HEK293 (cell line): Measurements from ENCODE around the gene WNT1.

ENCODE experiments used
- CTCF ChIA-PET: fragments of 350-600 bp; formaldehyde crosslinking; extraction: SDS; loops from one replicate; lab custom pipeline; 2021; ENCODE audit warnings: antibody characterized with exemption; lab: Yijun Ruan, JAX
- POLR2A ChIA-PET: fragments of 300-600 bp; formaldehyde crosslinking; extraction: SDS; loops from one replicate; lab custom pipeline; 2020; ENCODE audit warnings: antibody characterized with exemption, inconsistent platforms; lab: Yijun Ruan, JAX
- H3K27ac ChIP-seq: fragments of 200-500 bp; sonication (Bioruptor generic); 2 replicates; pipeline ENCODE4 v1.5.1; 2014; ENCODE audit warnings: low read depth, low read length, control low read depth, inconsistent platforms; ENCODE audit errors: extremely low read depth
- H3K36me3 ChIP-seq, 2 experiments: fragments of 200-500 bp in 1 of 2; sonication (Bioruptor generic) in 1 of 2; 1 replicate in 1 of 2; 2 replicates in 1 of 2; pipeline ENCODE4 v1.5.1; 2014 to 2017; ENCODE audit warnings: inconsistent platforms in 2 of 2, low read length in 2 of 2; ENCODE audit not compliant: control insufficient read depth in 2 of 2, insufficient read depth in 1 of 2
- H3K4me1 ChIP-seq: fragments of 200-500 bp; sonication (Bioruptor generic); 2 replicates; pipeline ENCODE4 v1.5.1; 2014; ENCODE audit warnings: mild to moderate bottlenecking, low read length, inconsistent platforms; ENCODE audit not compliant: control insufficient read depth, insufficient read depth
- H3K4me3 ChIP-seq: 2 replicates; pipeline ENCODE4 v1.5.1; 2011; ENCODE audit warnings: low read depth, mild to moderate bottlenecking, control low read depth, low read length, moderate library complexity
- H3K9me3 ChIP-seq: fragments of 200-500 bp; sonication (Bioruptor generic); 2 replicates; pipeline ENCODE4 v1.5.1; 2014; ENCODE audit warnings: low read depth, low read length, inconsistent platforms; ENCODE audit not compliant: control insufficient read depth, insufficient read depth
- EGR2 ChIP-seq: fragments of 450-650 bp; formaldehyde crosslinking; IDR thresholded peaks from 2 replicates; pipeline ENCODE4 v1.5.1; 2016; ENCODE audit warnings: low read depth, missing biosample characterization, missing genetic modification characterization
- GLIS1 ChIP-seq: fragments of 450-650 bp; formaldehyde crosslinking; IDR thresholded peaks from 2 replicates; pipeline ENCODE4 v1.5.1; 2016; ENCODE audit warnings: missing biosample characterization, missing genetic modification characterization
- GLIS2 ChIP-seq: fragments of 450-650 bp; formaldehyde crosslinking; IDR thresholded peaks from 2 replicates; pipeline ENCODE4 v1.5.1; 2016; ENCODE audit warnings: missing biosample characterization, missing genetic modification characterization
- KLF1 ChIP-seq: fragments of 450-650 bp; formaldehyde crosslinking; IDR thresholded peaks from 2 replicates; pipeline ENCODE4 v1.5.1; 2016; ENCODE audit warnings: missing biosample characterization, missing genetic modification characterization
- MEIS1 ChIP-seq: sonication (generic); formaldehyde crosslinking; IDR thresholded peaks from 2 replicates; pipeline ENCODE4 v1.8.1; 2022; ENCODE audit warnings: missing genetic modification reagents, mild to moderate bottlenecking, borderline replicate concordance
- RBAK ChIP-seq: fragments of 450-650 bp; formaldehyde crosslinking; IDR thresholded peaks from 2 replicates; pipeline ENCODE4 v1.5.1; 2016; ENCODE audit warnings: missing biosample characterization, missing genetic modification characterization
- SCRT2 ChIP-seq: fragments of 450-650 bp; formaldehyde crosslinking; IDR thresholded peaks from 2 replicates; pipeline ENCODE4 v1.5.1; 2016; ENCODE audit warnings: missing biosample characterization, missing genetic modification characterization
- ZBTB7A ChIP-seq: fragments of 450-650 bp; formaldehyde crosslinking; IDR thresholded peaks from 2 replicates; pipeline ENCODE4 v1.5.1; 2016; ENCODE audit warnings: low read depth, missing biosample characterization, missing genetic modification characterization
- ZFHX2 ChIP-seq: fragments of 450-650 bp; formaldehyde crosslinking; conservative IDR thresholded peaks from 2 replicates; pipeline ENCODE4 v1.5.1; 2016; ENCODE audit warnings: missing biosample characterization, missing genetic modification characterization
- ZIC2 ChIP-seq: fragments of 450-650 bp; formaldehyde crosslinking; IDR thresholded peaks from 2 replicates; pipeline ENCODE4 v1.5.1; 2016; ENCODE audit warnings: missing biosample characterization, missing genetic modification characterization
- ZNF121 ChIP-seq: fragments of 450-650 bp; formaldehyde crosslinking; IDR thresholded peaks from 2 replicates; pipeline ENCODE4 v1.5.1; 2016; ENCODE audit warnings: missing biosample characterization, missing genetic modification characterization
- ZNF16 ChIP-seq: fragments of 450-650 bp; formaldehyde crosslinking; IDR thresholded peaks from 2 replicates; pipeline ENCODE4 v1.5.1; 2016; ENCODE audit warnings: low read depth, missing biosample characterization, missing genetic modification characterization
- ZNF202 ChIP-seq: fragments of 450-650 bp; formaldehyde crosslinking; IDR thresholded peaks from 2 replicates; pipeline ENCODE4 v1.5.1; 2016; ENCODE audit warnings: missing biosample characterization, missing genetic modification characterization, borderline replicate concordance
- ZNF214 ChIP-seq: fragments of 450-650 bp; formaldehyde crosslinking; IDR thresholded peaks from 2 replicates; pipeline ENCODE4 v1.5.1; 2017; ENCODE audit warnings: missing biosample characterization, mild to moderate bottlenecking, missing genetic modification characterization, borderline replicate concordance
- ZNF292 ChIP-seq: fragments of 450-650 bp; formaldehyde crosslinking; IDR thresholded peaks from 2 replicates; pipeline ENCODE4 v1.5.1; 2016; ENCODE audit warnings: low read depth, missing biosample characterization, missing genetic modification characterization, borderline replicate concordance
- ZNF311 ChIP-seq: fragments of 450-650 bp; formaldehyde crosslinking; IDR thresholded peaks from 2 replicates; pipeline ENCODE4 v1.5.1; 2017; ENCODE audit warnings: missing biosample characterization, missing genetic modification characterization, borderline replicate concordance
- ZNF404 ChIP-seq: fragments of 450-650 bp; formaldehyde crosslinking; IDR thresholded peaks from 2 replicates; pipeline ENCODE4 v1.5.1; 2017; ENCODE audit warnings: missing biosample characterization, missing genetic modification characterization
- ZNF416 ChIP-seq: fragments of 450-650 bp; formaldehyde crosslinking; IDR thresholded peaks from 2 replicates; pipeline ENCODE4 v1.5.1; 2016; ENCODE audit warnings: missing biosample characterization, missing genetic modification characterization
- ZNF426 ChIP-seq: fragments of 450-650 bp; formaldehyde crosslinking; IDR thresholded peaks from 2 replicates; pipeline ENCODE4 v1.5.1; 2017; ENCODE audit warnings: missing biosample characterization, missing genetic modification characterization, mild to moderate bottlenecking, inconsistent platforms, moderate library complexity
- ZNF514 ChIP-seq: fragments of 450-650 bp; formaldehyde crosslinking; IDR thresholded peaks from 2 replicates; pipeline ENCODE4 v1.5.1; 2016; ENCODE audit warnings: missing biosample characterization, missing genetic modification characterization
- ZNF548 ChIP-seq: fragments of 450-650 bp; formaldehyde crosslinking; IDR thresholded peaks from 2 replicates; pipeline ENCODE4 v1.5.1; 2016; ENCODE audit warnings: missing biosample characterization, missing genetic modification characterization
- ZNF571 ChIP-seq: fragments of 450-650 bp; formaldehyde crosslinking; IDR thresholded peaks from 2 replicates; pipeline ENCODE4 v1.5.0; 2017; ENCODE audit warnings: missing biosample characterization, missing genetic modification characterization
- ZNF704 ChIP-seq: fragments of 450-650 bp; formaldehyde crosslinking; IDR thresholded peaks from 2 replicates; pipeline ENCODE4 v1.5.1; 2016; ENCODE audit warnings: missing biosample characterization, missing genetic modification characterization
- ZNF792 ChIP-seq: fragments of 450-650 bp; formaldehyde crosslinking; IDR thresholded peaks from 2 replicates; pipeline ENCODE4 v1.5.1; 2016; ENCODE audit warnings: missing biosample characterization, missing genetic modification characterization
- TF ChIP-seq, protein P1 (sequence below): fragments of 450-650 bp; formaldehyde crosslinking; IDR thresholded peaks from 2 replicates; pipeline ENCODE4 v1.5.1; 2016; ENCODE audit warnings: missing biosample characterization, missing genetic modification characterization
- TF ChIP-seq, protein P2 (sequence below): fragments of 450-650 bp; formaldehyde crosslinking; IDR thresholded peaks from 2 replicates; pipeline ENCODE4 v1.5.1; 2016; ENCODE audit warnings: missing biosample characterization, missing genetic modification characterization

Gene WNT1

GRCh38 chr12:48981757-48982157 is 3.6 kb downstream of the WNT1 start:
- Histone ChIP-seq H3K9me3 (no peaks in the 10 kb centered on the region), H3K4me3 (no peak overlapping the region)
- CTCF ChIA-PET = interaction anchor here (0.9 to 1.4 kb wide), 2 partner anchors 46 to 129 kb away, joined by 4 to 8 read pairs; no protein-coding TSS in a partner anchor
- TF ChIP-seq MEIS1 = no peak
- peak; percentile 59 for TF ChIP-seq SCRT2 (tag by site-specific recombination)
- TF ChIP-seq, all 188 proteins: peak for 1
- Histone ChIP-seq H3K36me3 (no peaks in the 10 kb centered on the region), H3K4me1 (no peaks in the 10 kb centered on the region; the same call in 1 of the 2 replicates), H3K27ac (no peak overlapping the region)
- POLR2A ChIA-PET = interaction anchor here (0.5 to 0.9 kb wide), 2 partner anchors 130 to 1160 kb away, joined by 3 to 5 read pairs; partner anchors contain the start of gene DDX23

DNA sequence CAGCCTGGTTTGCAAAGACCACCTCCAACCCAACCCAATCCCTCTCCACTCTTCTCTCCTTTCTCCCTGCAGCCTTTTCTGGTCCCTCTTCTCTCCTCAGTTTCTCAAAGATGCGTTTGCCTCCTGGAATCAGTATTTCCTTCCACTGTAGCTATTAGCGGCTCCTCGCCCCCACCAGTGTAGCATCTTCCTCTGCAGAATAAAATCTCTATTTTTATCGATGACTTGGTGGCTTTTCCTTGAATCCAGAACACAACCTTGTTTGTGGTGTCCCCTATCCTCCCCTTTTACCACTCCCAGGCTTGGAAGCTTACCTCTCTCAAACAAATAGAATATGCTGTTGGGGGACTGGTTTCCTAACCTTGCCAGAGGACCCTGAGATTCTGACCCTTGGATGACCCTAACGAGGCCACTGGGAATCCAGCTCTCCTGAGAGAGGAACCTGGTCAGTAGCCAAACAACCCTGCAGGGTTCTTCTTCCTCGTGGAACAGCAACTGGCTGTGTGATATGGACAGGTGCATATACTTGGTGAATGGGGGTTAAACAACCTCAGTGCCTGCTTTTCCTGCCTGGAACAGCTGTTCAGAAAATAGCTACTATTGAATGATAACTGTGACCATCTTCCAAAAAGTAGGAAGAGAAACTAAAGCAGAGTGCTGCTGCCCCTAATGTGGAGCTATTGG is 4.4 kb downstream of the WNT1 start:
- Histone ChIP-seq H3K9me3 (no peaks in the 10 kb centered on the region), H3K27ac (no peak overlapping the region), H3K4me1 (no peaks in the 10 kb centered on the region; the same call in 1 of the 2 replicates), H3K4me3 (no peak overlapping the region)
- TF ChIP-seq ZNF571 (tag by site-specific recombination) (no peak), ZIC2 (tag by site-specific recombination) (no peak), ZNF214 (tag by site-specific recombination) (no peak), ZNF202 (no peak), ZNF792 (tag by site-specific recombination) (no peak), ZNF292 (tag by site-specific recombination) (no peak), GLIS1 (no peak), ZNF404 (tag by site-specific recombination) (no peak), ZNF704 (no peak)
- TF ChIP-seq, protein P1, sequence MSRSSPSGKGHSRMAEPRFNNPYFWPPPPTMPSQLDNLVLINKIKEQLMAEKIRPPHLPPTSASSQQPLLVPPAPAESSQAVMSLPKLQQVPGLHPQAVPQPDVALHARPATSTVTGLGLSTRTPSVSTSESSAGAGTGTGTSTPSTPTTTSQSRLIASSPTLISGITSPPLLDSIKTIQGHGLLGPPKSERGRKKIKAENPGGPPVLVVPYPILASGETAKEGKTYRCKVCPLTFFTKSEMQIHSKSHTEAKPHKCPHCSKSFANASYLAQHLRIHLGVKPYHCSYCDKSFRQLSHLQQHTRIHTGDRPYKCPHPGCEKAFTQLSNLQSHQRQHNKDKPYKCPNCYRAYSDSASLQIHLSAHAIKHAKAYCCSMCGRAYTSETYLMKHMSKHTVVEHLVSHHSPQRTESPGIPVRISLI (tag by site-specific recombination) = no peak
- TF ChIP-seq, all 188 proteins: peak for 0
- ChIA-PET CTCF (interaction anchor here (0.6 to 1.5 kb wide), 9 partner anchors 8 to 132 kb away, joined by 3 to 8 read pairs (median 3); partner anchors contain the start of gene ARF3), POLR2A (interaction anchor here (0.5 to 0.9 kb wide), 2 partner anchors 131 to 1160 kb away, joined by 3 to 5 read pairs; partner anchors contain the start of gene DDX23)
- H3K36me3 ChIP-seq = no peaks in the 10 kb centered on the region

GRCh38 chr12:48985475-48985897 is 7.4 kb downstream of the WNT1 start:
- H3K27ac ChIP-seq = no peak overlapping the region
- H3K4me1 ChIP-seq = no peaks in the 10 kb centered on the region; the same call in 1 of the 2 replicates
- CTCF ChIA-PET = interaction anchor here (1.0 to 2.0 kb wide), 7 partner anchors 9 to 133 kb away, joined by 3 to 8 read pairs (median 4); partner anchors contain the start of genes ARF3 and DDX23
- H3K36me3 ChIP-seq = no peaks in the 10 kb centered on the region
- no peak overlapping the region for H3K4me3 ChIP-seq
- no peaks in the 10 kb centered on the region for H3K9me3 ChIP-seq
- POLR2A ChIA-PET = no interaction called here
- TF ChIP-seq KLF1 (tag by site-specific recombination) (peak; percentile 52), ZBTB7A (no peak), ZIC2 (tag by site-specific recombination) (peak; percentile 98), ZNF792 (tag by site-specific recombination) (no peak), ZFHX2 (tag by site-specific recombination) (peak; percentile 35; the same call in 1 of the 2 replicates), ZNF214 (tag by site-specific recombination) (no peak), ZNF311 (tag by site-specific recombination) (no peak), RBAK (no peak), EGR2 (tag by site-specific recombination) (no peak), ZNF16 (tag by site-specific recombination) (no peak), GLIS2 (peak; percentile 44; the same call in 1 of the 2 replicates), ZNF416 (tag by site-specific recombination) (no peak), ZNF548 (no peak), ZNF571 (tag by site-specific recombination) (no peak), ZNF514 (tag by site-specific recombination) (no peak), ZNF426 (tag by site-specific recombination) (no peak), ZNF121 (tag by site-specific recombination) (no peak)
- TF ChIP-seq, protein P2, sequence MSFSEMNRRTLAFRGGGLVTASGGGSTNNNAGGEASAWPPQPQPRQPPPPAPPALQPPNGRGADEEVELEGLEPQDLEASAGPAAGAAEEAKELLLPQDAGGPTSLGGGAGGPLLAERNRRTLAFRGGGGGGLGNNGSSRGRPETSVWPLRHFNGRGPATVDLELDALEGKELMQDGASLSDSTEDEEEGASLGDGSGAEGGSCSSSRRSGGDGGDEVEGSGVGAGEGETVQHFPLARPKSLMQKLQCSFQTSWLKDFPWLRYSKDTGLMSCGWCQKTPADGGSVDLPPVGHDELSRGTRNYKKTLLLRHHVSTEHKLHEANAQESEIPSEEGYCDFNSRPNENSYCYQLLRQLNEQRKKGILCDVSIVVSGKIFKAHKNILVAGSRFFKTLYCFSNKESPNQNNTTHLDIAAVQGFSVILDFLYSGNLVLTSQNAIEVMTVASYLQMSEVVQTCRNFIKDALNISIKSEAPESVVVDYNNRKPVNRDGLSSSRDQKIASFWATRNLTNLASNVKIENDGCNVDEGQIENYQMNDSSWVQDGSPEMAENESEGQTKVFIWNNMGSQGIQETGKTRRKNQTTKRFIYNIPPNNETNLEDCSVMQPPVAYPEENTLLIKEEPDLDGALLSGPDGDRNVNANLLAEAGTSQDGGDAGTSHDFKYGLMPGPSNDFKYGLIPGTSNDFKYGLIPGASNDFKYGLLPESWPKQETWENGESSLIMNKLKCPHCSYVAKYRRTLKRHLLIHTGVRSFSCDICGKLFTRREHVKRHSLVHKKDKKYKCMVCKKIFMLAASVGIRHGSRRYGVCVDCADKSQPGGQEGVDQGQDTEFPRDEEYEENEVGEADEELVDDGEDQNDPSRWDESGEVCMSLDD = no peak
